Cardiac muscle cell (in vitro differentiated cells and primary cell): ENCODE measurements around the gene SLC4A3. TPM values are rescaled to one million over a fixed set of nuclear protein-coding genes. Genes with fewer than 3 reads are reported as not detected.

Source experiments
- DNase-seq, 2 donors: peaks; one replicate each; pipeline versions ENCODE4 v3.0.0 to v3.0.0-alpha.2; 2010 to 2017; ENCODE audit warnings: low read depth in 1 of 2, low spot score in 1 of 2
- H3K27ac ChIP-seq: fragments of 200-600 bp; sonication (generic); 2 replicates; pipeline ENCODE4 v1.5.1; 2016
- H3K27me3 ChIP-seq: fragments of 200-600 bp; sonication (generic); 2 replicates; pipeline ENCODE4 v1.6.0; 2016; ENCODE audit warnings: control low read depth
- H3K36me3 ChIP-seq: fragments of 200-600 bp; sonication (generic); 2 replicates; pipeline ENCODE4 v1.5.1; 2016; ENCODE audit warnings: control low read depth
- H3K4me1 ChIP-seq: fragments of 200-600 bp; sonication (generic); 2 replicates; pipeline ENCODE4 v1.8.1; 2017; ENCODE audit warnings: low read depth, mild to moderate bottlenecking, mixed run types
- H3K4me3 ChIP-seq: fragments of 200-600 bp; sonication (generic); 2 replicates; pipeline ENCODE4 v1.5.1; 2016; ENCODE audit warnings: mild to moderate bottlenecking
- H3K9me3 ChIP-seq: fragments of 200-600 bp; sonication (generic); 2 replicates; pipeline ENCODE4 v1.5.1; 2017; ENCODE audit warnings: low read depth, mild to moderate bottlenecking, control low read depth
- polyA plus RNA-seq: library from polyadenylated mRNA; unstranded; fragments of >200 nt; fragmentation: Nextera tagmentation; extraction: Ambion mirVana; gene quantifications from 2 replicates; pipeline ENCODE4 v1.2.1, GENCODE V29; 2016
- total RNA-seq: library from RNA; depleted of rRNA; stranded (reverse); fragments of >200 nt; gene quantifications from 2 replicates; pipeline ENCODE4 v1.2.3, GENCODE V29; 2016
- TF ChIP-seq, protein P1 (sequence below): IDR thresholded peaks from 2 replicates; pipeline ENCODE4 v1.5.1; 2012; ENCODE audit warnings: low read depth, mild to moderate bottlenecking, low read length

The SLC4A3 gene
- total and polyA plus RNA-seq, 2 experiments from 2014 or later = 39.8 to 47.7 TPM

DNA sequence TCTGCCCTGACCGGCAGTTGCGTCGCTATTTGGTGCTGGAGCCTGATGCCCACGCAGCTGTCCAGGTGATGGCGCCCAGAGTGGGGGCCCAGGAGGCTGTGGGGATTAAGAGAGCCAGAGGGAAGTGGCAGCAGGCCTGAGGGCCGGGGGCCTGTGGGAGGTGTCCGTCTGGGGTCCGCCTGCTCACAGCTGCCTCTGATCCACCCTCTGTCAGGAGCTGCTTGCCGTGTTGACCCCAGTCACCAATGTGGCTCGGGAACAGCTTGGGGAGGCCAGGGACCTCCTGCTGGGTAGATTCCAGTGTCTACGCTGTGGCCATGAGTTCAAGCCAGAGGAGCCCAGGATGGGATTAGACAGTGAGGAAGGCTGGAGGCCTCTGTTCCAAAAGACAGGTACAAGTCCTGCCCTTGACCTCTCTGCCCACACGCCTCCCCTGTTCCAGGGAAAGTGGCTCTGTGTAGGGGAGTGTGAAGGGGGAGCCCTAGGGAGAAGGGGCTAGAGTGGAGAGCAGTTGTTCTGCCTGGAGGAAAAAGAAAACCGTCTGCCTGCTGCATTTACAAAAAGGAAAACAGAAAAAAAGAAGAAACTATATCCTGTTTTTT is 18.2 kb upstream of the SLC4A3 start:
- TF ChIP-seq, protein P1, sequence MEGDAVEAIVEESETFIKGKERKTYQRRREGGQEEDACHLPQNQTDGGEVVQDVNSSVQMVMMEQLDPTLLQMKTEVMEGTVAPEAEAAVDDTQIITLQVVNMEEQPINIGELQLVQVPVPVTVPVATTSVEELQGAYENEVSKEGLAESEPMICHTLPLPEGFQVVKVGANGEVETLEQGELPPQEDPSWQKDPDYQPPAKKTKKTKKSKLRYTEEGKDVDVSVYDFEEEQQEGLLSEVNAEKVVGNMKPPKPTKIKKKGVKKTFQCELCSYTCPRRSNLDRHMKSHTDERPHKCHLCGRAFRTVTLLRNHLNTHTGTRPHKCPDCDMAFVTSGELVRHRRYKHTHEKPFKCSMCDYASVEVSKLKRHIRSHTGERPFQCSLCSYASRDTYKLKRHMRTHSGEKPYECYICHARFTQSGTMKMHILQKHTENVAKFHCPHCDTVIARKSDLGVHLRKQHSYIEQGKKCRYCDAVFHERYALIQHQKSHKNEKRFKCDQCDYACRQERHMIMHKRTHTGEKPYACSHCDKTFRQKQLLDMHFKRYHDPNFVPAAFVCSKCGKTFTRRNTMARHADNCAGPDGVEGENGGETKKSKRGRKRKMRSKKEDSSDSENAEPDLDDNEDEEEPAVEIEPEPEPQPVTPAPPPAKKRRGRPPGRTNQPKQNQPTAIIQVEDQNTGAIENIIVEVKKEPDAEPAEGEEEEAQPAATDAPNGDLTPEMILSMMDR = no peak
- H3K36me3 ChIP-seq = no peaks in the 10 kb centered on the region
- H3K4me1 ChIP-seq = peaks cover 6% of the 10 kb centered on the region
- no peak overlapping the region for H3K27ac ChIP-seq
- H3K9me3 ChIP-seq = no peaks in the 10 kb centered on the region
- no peaks in the 10 kb centered on the region for H3K27me3 ChIP-seq
- no peak for DNase-seq
- no peak overlapping the region for H3K4me3 ChIP-seq

DNA sequence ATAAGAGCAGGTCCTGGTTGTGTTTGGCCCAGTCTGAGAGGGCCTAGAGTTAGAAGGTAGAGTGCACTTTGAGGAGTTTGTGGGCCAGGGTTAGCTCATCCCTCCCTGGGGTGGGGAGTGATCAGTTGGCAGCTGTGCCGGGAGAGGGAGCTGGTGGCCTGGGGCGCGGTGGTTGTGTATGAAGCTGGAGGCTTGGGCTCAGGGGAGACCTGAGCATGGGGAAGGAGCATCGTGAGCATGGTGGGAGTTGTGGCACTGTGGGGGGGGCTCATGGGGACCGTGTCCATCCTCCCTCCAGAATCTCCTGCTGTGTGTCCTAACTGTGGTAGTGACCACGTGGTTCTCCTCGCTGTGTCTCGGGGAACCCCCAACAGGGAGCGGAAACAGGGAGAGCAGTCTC is 16.1 kb upstream of the SLC4A3 start:
- H3K36me3 ChIP-seq = no peaks in the 10 kb centered on the region
- no peaks in the 10 kb centered on the region for H3K9me3 ChIP-seq
- TF ChIP-seq, protein P1 = no peak
- H3K27ac ChIP-seq = no peak overlapping the region
- no peaks in the 10 kb centered on the region for H3K27me3 ChIP-seq
- peaks cover 6% of the 10 kb centered on the region for H3K4me1 ChIP-seq
- no peak overlapping the region for H3K4me3 ChIP-seq
- no peak for DNase-seq

DNA sequence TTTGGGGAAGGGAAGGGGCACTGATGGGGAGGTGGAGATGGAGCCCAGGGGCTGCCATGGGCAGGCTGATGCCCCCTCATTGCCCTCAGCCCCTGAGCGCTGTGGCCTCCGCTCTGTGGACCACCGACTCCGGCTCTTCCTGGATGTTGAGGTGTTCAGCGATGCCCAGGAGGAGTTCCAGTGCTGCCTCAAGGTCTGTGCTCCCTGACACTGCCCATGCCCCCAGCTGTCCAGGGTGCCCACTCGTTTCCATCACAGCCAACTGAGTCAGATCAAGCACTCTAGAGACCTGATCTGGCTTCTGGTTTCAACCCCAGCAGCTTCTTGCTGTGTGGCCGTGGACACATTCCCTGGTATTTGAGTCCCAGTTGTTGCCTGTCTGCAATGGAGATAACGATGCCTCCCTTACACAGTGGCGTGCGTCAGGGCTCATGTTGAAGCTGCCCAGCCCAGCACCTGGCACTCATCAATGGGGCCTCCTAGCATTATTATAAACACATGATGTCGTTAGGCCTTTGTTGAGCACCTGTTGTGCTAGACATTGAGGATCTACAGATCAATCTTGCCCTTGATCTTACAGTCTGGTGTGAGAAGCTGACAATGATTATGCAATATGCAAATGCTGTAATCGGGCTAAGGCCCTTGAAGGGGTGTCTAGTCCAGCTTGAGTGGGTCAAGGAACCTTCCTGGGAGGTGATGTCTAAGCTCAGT is 15.4 kb upstream of the SLC4A3 start:
- no peaks in the 10 kb centered on the region for H3K9me3 ChIP-seq
- peaks cover 6% of the 10 kb centered on the region for H3K4me1 ChIP-seq
- DNase-seq = no peak
- H3K4me3 ChIP-seq = no peak overlapping the region
- TF ChIP-seq, protein P1 = no peak
- H3K27me3 ChIP-seq = no peaks in the 10 kb centered on the region
- no peak overlapping the region for H3K27ac ChIP-seq
- H3K36me3 ChIP-seq = no peaks in the 10 kb centered on the region

DNA sequence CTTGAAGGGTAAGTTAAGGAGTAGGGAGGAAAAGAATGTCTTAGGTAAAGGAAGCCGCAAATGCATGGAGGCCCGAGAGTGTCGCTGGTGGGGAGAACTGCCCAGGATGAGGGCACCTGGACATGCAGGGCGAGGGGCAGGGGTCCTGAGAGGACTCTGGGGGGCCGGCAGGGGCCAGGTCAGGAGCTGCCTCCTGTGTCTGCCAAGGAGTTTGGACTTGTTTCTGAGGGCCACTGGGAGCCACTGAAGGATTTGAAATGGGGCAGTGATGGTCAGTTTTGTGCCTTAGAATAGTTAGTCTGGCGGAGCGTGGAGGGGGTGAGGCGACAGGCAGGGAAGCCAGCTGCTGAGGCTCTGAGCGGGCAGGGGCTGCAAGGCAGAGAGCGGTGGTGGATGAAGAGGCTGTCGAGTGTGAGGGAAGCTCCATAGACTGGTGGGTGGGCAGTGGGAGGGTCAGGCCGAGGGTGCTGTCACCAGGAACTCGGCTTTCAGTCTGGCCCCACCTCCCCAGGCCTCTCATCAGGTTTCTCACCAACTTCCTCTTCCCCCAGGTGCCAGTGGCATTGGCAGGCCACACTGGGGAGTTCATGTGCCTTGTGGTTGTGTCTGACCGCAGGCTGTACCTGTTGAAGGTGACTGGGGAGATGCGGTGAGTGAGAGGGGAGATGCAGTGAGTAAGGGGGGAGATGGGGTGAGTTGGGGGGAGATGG is 14.7 kb upstream of the SLC4A3 start:
- Histone ChIP-seq H3K27me3 (no peaks in the 10 kb centered on the region), H3K36me3 (no peaks in the 10 kb centered on the region)

DNA sequence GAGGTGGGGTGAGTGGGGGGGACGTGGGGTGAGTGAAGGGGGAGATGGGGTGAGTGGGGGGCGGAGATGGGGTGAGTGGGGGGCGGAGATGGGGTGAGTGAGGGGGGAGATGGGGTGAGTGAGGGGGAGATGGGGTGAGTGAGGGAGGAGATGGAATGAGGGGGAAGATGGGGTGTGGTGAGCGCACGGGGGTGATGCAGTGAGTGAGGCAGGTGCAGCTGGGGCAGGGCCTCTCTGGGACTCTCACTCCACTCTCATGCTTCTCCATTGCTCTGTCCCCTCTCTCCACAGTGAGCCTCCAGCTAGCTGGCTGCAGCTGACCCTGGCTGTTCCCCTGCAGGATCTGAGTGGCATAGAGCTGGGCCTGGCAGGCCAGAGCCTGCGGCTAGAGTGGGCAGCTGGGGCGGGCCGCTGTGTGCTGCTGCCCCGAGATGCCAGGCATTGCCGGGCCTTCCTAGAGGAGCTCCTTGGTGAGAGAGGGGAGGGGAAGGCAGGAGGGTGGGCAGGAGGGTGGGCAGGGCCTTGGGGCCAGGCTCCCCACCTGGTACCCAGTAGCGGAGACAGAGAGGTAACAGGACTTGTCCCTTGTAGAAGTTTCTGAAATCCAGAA is 13.9 kb upstream of the SLC4A3 start:
- TF ChIP-seq, protein P1 = no peak
- Histone ChIP-seq H3K27me3 (no peaks in the 10 kb centered on the region), H3K27ac (no peak overlapping the region), H3K36me3 (no peaks in the 10 kb centered on the region), H3K4me3 (no peak overlapping the region), H3K4me1 (peaks cover 10% of the 10 kb centered on the region), H3K9me3 (no peaks in the 10 kb centered on the region)
- no peak for DNase-seq

More for the DNA sequence above, 14.7 kb upstream of the SLC4A3 start:
- TF ChIP-seq, protein P1 = no peak
- DNase-seq = peak in 1 of 2 donors; percentile 63
- Histone ChIP-seq H3K27ac (peak overlapping the region; percentile 13), H3K4me3 (no peak overlapping the region), H3K9me3 (no peaks in the 10 kb centered on the region), H3K4me1 (peaks cover 6% of the 10 kb centered on the region)
